NCI-H1092 treated with DMSO at 0.1 percent for 48 hours (cell line): Measurements from ENCODE around the gene NR5A1.

Source experiments
- DNase-seq: peaks from one replicate; lab custom pipeline; 2025; lab: John Stamatoyannopoulos, UW

Gene NR5A1

DNA sequence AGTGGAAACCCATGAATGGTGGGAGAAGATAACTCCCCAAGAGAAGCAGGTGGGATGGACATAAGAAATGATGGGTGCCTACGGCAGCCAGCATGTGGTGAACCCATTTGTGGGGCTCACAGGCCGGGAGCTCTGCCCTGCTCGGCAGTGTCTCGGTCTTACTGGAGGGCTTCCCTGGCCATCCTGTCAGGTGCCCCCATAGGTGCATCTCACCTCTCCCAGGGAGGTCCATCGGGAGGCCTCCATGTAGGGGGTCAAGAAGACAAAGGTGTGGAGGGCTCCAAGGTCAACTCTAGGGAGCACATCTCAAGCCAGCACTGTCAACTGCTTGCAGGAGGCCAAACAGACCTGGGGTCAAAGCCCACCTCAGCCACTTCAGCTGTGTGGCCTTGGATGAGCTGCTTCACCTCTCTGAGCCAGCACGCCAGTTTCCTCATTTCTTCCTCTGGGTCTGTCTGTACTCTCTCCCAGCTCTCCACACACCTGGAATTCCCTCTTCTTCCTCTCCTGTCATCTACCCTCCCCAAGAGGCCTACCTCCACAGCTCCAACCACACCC lies 67.4 kb downstream of the NR5A1 start:
- no peak for DNase-seq

DNA sequence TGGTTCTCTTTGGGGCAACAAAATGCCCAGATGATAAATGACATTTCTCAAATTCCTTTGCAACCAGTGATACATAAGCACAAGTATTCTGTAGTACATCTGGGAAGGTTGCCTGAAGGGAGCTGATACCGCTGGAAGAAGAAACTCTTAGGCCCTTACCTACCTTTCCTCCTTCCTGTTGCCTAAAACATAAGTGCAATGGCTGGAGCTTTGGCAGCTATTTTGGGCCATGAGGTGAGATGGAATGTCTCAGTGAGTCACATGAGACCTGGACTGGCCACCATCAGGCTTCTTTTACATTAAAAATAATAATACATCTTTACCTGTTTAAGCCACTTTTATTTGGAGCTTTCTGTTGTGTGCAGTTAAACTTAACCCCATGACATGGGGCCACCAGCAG lies 68.1 kb downstream of the NR5A1 start:
- DNase-seq = no peak

DNA sequence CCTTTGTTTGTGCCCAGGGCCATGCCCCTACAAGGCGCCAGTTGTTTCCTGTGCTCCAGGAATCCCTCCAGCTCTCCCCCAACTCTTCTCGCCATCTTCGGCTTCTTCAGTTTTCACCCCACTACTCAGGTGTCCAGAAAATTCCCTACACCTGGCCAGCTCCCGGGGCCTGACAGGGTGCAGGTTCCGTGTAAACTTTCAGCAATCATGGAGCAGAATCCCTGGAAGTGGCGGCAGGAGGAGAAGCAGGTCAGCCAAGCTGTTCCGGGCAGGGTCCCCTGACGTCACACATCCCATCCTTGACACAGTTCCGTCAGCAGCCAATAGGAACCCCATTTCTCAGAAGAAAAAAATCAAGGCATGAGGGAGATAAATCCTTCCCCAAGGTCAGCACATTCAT lies 69.1 kb downstream of the NR5A1 start:
- no peak for DNase-seq

DNA sequence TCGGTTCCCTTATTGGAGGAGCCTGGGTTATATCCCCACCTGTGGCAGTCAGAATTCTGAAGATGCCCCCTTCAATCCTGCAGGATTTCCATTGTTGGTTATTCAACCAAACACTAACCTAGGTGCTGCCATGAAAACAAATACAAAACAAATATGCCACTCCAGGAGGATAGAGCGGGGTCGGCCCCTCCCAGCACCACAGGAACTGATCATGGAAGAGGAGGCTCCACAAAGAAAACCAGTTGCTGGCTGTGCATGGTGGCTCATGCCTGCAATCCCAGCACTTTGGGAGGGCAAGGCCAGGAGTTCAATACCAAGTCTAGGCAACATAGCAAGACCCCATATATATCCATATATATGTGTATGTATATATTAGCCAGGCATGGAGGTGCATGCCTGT lies 70.1 kb downstream of the NR5A1 start:
- DNase-seq = no peak

DNA sequence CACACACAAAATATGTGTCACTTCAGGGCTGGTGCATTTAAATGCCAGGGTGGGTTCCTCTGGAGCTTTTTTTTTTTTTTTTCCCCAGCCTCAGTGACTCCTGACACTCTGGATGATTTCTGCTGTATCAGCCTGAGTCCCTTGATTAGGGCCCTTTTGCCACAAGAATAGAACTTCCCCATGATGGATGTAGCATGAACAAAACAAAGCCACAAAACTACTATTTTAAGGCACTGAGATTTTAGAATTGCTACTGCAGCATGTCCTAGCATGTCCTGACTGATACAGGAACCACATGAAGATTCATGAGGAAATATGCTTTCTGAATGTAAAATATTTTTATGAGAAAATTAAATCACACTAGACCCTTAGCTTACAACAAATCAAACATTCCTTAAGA lies 70.9 kb downstream of the NR5A1 start:
- DNase-seq = no peak
